Activated naive CD4-positive, alpha-beta T cell treated with anti-CD3 and anti-CD28 coated beads, Interleukin-2, amount 50 U/mL, for 24 hours (primary cell): Measurements from ENCODE around the gene SP3.

ENCODE experiments used
- H3K27ac Mint-ChIP-seq: one replicate; pipeline ENCODE4 v1.8.0; 2021; ENCODE audit warnings: mild to moderate bottlenecking, mixed read lengths
- H3K27me3 Mint-ChIP-seq: one replicate; pipeline ENCODE4 v1.8.0; 2021; ENCODE audit warnings: mixed read lengths
- H3K36me3 Mint-ChIP-seq: one replicate; pipeline ENCODE4 v1.8.0; 2021; ENCODE audit warnings: mixed read lengths
- H3K4me1 Mint-ChIP-seq: one replicate; pipeline ENCODE4 v1.8.0; 2021; ENCODE audit warnings: mixed read lengths
- H3K4me3 Mint-ChIP-seq: one replicate; pipeline ENCODE4 v1.8.0; 2021; ENCODE audit warnings: mild to moderate bottlenecking, mixed read lengths
- H3K9me3 Mint-ChIP-seq: one replicate; pipeline ENCODE4 v1.8.0; 2021; ENCODE audit warnings: mixed read lengths

The SP3 gene

GRCh38 chr2:173948198-173948597 lies 17.0 kb downstream of the SP3 start:
- Mint-ChIP-seq H3K27me3 (no peaks in the 10 kb centered on the region), H3K4me3 (no peak overlapping the region), H3K4me1 (peaks cover 92% of the 10 kb centered on the region), H3K36me3 (peaks cover 27% of the 10 kb centered on the region), H3K27ac (no peak overlapping the region), H3K9me3 (no peaks in the 10 kb centered on the region)

- peak overlapping the region; percentile 90 for H3K27ac Mint-ChIP-seq
- no peaks in the 10 kb centered on the region for H3K9me3 Mint-ChIP-seq
- H3K4me3 Mint-ChIP-seq, result peak overlapping the region; percentile 51
- H3K27me3 Mint-ChIP-seq, result no peaks in the 10 kb centered on the region
- H3K4me1 Mint-ChIP-seq, result peaks cover 92% of the 10 kb centered on the region
- H3K36me3 Mint-ChIP-seq, result peaks cover 20% of the 10 kb centered on the region
These were observed 18.0 kb downstream of the SP3 start for GRCh38 chr2:173947131-173947530.

GRCh38 chr2:173943738-173944137 lies 21.4 kb downstream of the SP3 start:
- Mint-ChIP-seq H3K9me3 (no peaks in the 10 kb centered on the region), H3K27me3 (no peaks in the 10 kb centered on the region), H3K27ac (no peak overlapping the region), H3K4me1 (peaks cover 93% of the 10 kb centered on the region), H3K4me3 (no peak overlapping the region), H3K36me3 (peaks cover 17% of the 10 kb centered on the region)

GRCh38 chr2:173942861-173943523 lies 22.2 kb downstream of the SP3 start:
- no peaks in the 10 kb centered on the region for H3K27me3 Mint-ChIP-seq
- H3K4me1 Mint-ChIP-seq, result peaks cover 92% of the 10 kb centered on the region
- H3K36me3 Mint-ChIP-seq, result peaks cover 17% of the 10 kb centered on the region
- no peaks in the 10 kb centered on the region for H3K9me3 Mint-ChIP-seq
- H3K27ac Mint-ChIP-seq, result no peak overlapping the region
- no peak overlapping the region for H3K4me3 Mint-ChIP-seq

GRCh38 chr2:173941567-173941966 lies 23.6 kb downstream of the SP3 start:
- H3K4me1 Mint-ChIP-seq, result peaks cover 78% of the 10 kb centered on the region
- H3K36me3 Mint-ChIP-seq, result peaks cover 11% of the 10 kb centered on the region
- no peaks in the 10 kb centered on the region for H3K27me3 Mint-ChIP-seq
- H3K4me3 Mint-ChIP-seq, result peak overlapping the region; percentile 24
- peak overlapping the region; percentile 91 for H3K27ac Mint-ChIP-seq
- H3K9me3 Mint-ChIP-seq, result no peaks in the 10 kb centered on the region

GRCh38 chr2:173940208-173941020 lies 24.8 kb downstream of the SP3 start:
- H3K36me3 Mint-ChIP-seq, result peaks cover 11% of the 10 kb centered on the region

GRCh38 chr2:173938700-173939384 lies 26.3 kb downstream of the SP3 start:
- H3K4me1 Mint-ChIP-seq, result peaks cover 55% of the 10 kb centered on the region
- peak overlapping the region; percentile 44 for H3K27ac Mint-ChIP-seq
- peaks cover 8% of the 10 kb centered on the region for H3K36me3 Mint-ChIP-seq
- no peaks in the 10 kb centered on the region for H3K27me3 Mint-ChIP-seq
- H3K9me3 Mint-ChIP-seq, result no peaks in the 10 kb centered on the region
- H3K4me3 Mint-ChIP-seq, result peak overlapping the region; percentile 49

More at GRCh38 chr2:173940208-173941020, 24.8 kb downstream of the SP3 start:
- Mint-ChIP-seq H3K9me3 (no peaks in the 10 kb centered on the region), H3K4me3 (peak overlapping the region; percentile 23), H3K4me1 (peaks cover 68% of the 10 kb centered on the region), H3K27me3 (no peaks in the 10 kb centered on the region), H3K27ac (peak overlapping the region; percentile 68)

- Mint-ChIP-seq H3K4me3 (no peak overlapping the region), H3K27me3 (no peaks in the 10 kb centered on the region), H3K27ac (no peak overlapping the region), H3K4me1 (peaks cover 42% of the 10 kb centered on the region), H3K36me3 (peaks cover 1% of the 10 kb centered on the region), H3K9me3 (no peaks in the 10 kb centered on the region)
These were observed 29.9 kb downstream of the SP3 start for GRCh38 chr2:173935305-173935704.

- peaks cover 1% of the 10 kb centered on the region for H3K36me3 Mint-ChIP-seq
- no peaks in the 10 kb centered on the region for H3K9me3 Mint-ChIP-seq
- no peak overlapping the region for H3K4me3 Mint-ChIP-seq
- H3K4me1 Mint-ChIP-seq, result peaks cover 42% of the 10 kb centered on the region
- no peak overlapping the region for H3K27ac Mint-ChIP-seq
- H3K27me3 Mint-ChIP-seq, result no peaks in the 10 kb centered on the region
These were observed 30.3 kb downstream of the SP3 start for GRCh38 chr2:173934895-173935294.

- peaks cover 53% of the 10 kb centered on the region for H3K4me1 Mint-ChIP-seq
- H3K36me3 Mint-ChIP-seq, result peaks cover 11% of the 10 kb centered on the region
- H3K4me3 Mint-ChIP-seq, result no peak overlapping the region
- H3K27me3 Mint-ChIP-seq, result no peaks in the 10 kb centered on the region
- no peaks in the 10 kb centered on the region for H3K9me3 Mint-ChIP-seq
- no peak overlapping the region for H3K27ac Mint-ChIP-seq
These were observed 33.4 kb downstream of the SP3 start for GRCh38 chr2:173931751-173932150.

- no peaks in the 10 kb centered on the region for H3K27me3 Mint-ChIP-seq
These were observed 35.7 kb downstream of the SP3 start for GRCh38 chr2:173929441-173929840.

GRCh38 chr2:173926875-173927274 lies 38.3 kb downstream of the SP3 start:
- Mint-ChIP-seq H3K27me3 (no peaks in the 10 kb centered on the region), H3K36me3 (peaks cover 12% of the 10 kb centered on the region), H3K27ac (peak overlapping the region; percentile 77), H3K4me1 (peaks cover 90% of the 10 kb centered on the region), H3K9me3 (no peaks in the 10 kb centered on the region), H3K4me3 (no peak overlapping the region)

More at GRCh38 chr2:173929441-173929840, 35.7 kb downstream of the SP3 start:
- Mint-ChIP-seq H3K27ac (peak overlapping the region; percentile 81), H3K36me3 (peaks cover 12% of the 10 kb centered on the region), H3K9me3 (no peaks in the 10 kb centered on the region), H3K4me1 (peaks cover 74% of the 10 kb centered on the region), H3K4me3 (peak overlapping the region; percentile 23)

GRCh38 chr2:173924285-173924684 lies 40.9 kb downstream of the SP3 start:
- H3K9me3 Mint-ChIP-seq, result no peaks in the 10 kb centered on the region
- peaks cover 87% of the 10 kb centered on the region for H3K4me1 Mint-ChIP-seq
- H3K27ac Mint-ChIP-seq, result peak overlapping the region; percentile 53
- H3K36me3 Mint-ChIP-seq, result peaks cover 13% of the 10 kb centered on the region
- H3K27me3 Mint-ChIP-seq, result no peaks in the 10 kb centered on the region
- H3K4me3 Mint-ChIP-seq, result no peak overlapping the region

- no peaks in the 10 kb centered on the region for H3K9me3 Mint-ChIP-seq
- no peak overlapping the region for H3K4me3 Mint-ChIP-seq
- H3K27ac Mint-ChIP-seq, result peak overlapping the region; percentile 76
- peaks cover 83% of the 10 kb centered on the region for H3K4me1 Mint-ChIP-seq
- peaks cover 16% of the 10 kb centered on the region for H3K36me3 Mint-ChIP-seq
- no peaks in the 10 kb centered on the region for H3K27me3 Mint-ChIP-seq
These were observed 42.4 kb downstream of the SP3 start for GRCh38 chr2:173922760-173923159.

GRCh38 chr2:173922068-173922467 lies 43.1 kb downstream of the SP3 start:
- H3K36me3 Mint-ChIP-seq, result peaks cover 21% of the 10 kb centered on the region
- H3K27ac Mint-ChIP-seq, result peak overlapping the region; percentile 76
- H3K4me1 Mint-ChIP-seq, result peaks cover 82% of the 10 kb centered on the region
- H3K27me3 Mint-ChIP-seq, result no peaks in the 10 kb centered on the region
- no peak overlapping the region for H3K4me3 Mint-ChIP-seq
- H3K9me3 Mint-ChIP-seq, result no peaks in the 10 kb centered on the region
